Stomach smooth muscle (tissue), 2 donors: Measurements from ENCODE around the gene PIAS1.
"Not testable (repeated sequence)": the region's sequence is repeated elsewhere in the genome, so short reads cannot be mapped to it uniquely, and the experiment has no call there.

Source experiments
- H3K27ac ChIP-seq: one replicate; pipeline ENCODE4 v1.7.0; 2013; ENCODE audit warnings: mild to moderate bottlenecking, low read length, inconsistent platforms
- H3K27me3 ChIP-seq, 2 donors: one replicate each; pipeline ENCODE4 v1.7.0; 2013; ENCODE audit warnings: low read length in 2 of 2; ENCODE audit not compliant: insufficient read depth in 2 of 2, control insufficient read depth in 1 of 2
- H3K36me3 ChIP-seq, 2 donors: one replicate each; pipeline ENCODE4 v1.7.0; 2013; ENCODE audit warnings: low read length in 2 of 2; ENCODE audit not compliant: control insufficient read depth in 2 of 2, insufficient read depth in 2 of 2
- H3K4me1 ChIP-seq: one replicate; pipeline ENCODE4 v1.7.0; 2013; ENCODE audit warnings: low read length; ENCODE audit not compliant: control insufficient read depth, insufficient read depth
- H3K4me3 ChIP-seq, 2 donors: one replicate each; pipeline ENCODE4 v1.7.0; 2013; ENCODE audit warnings: low read length in 2 of 2
- H3K9ac ChIP-seq, 2 donors: one replicate each; pipeline ENCODE4 v1.7.0; 2013; ENCODE audit warnings: low read length in 2 of 2, mild to moderate bottlenecking in 1 of 2
- H3K9me3 ChIP-seq, 2 donors: one replicate each; pipeline ENCODE4 v1.7.0; 2013; ENCODE audit warnings: low read length in 2 of 2; ENCODE audit not compliant: control insufficient read depth in 2 of 2
- donor health status: healthy.
- donor health status: Pancreatic carcinoma.

PIAS1 gene

DNA sequence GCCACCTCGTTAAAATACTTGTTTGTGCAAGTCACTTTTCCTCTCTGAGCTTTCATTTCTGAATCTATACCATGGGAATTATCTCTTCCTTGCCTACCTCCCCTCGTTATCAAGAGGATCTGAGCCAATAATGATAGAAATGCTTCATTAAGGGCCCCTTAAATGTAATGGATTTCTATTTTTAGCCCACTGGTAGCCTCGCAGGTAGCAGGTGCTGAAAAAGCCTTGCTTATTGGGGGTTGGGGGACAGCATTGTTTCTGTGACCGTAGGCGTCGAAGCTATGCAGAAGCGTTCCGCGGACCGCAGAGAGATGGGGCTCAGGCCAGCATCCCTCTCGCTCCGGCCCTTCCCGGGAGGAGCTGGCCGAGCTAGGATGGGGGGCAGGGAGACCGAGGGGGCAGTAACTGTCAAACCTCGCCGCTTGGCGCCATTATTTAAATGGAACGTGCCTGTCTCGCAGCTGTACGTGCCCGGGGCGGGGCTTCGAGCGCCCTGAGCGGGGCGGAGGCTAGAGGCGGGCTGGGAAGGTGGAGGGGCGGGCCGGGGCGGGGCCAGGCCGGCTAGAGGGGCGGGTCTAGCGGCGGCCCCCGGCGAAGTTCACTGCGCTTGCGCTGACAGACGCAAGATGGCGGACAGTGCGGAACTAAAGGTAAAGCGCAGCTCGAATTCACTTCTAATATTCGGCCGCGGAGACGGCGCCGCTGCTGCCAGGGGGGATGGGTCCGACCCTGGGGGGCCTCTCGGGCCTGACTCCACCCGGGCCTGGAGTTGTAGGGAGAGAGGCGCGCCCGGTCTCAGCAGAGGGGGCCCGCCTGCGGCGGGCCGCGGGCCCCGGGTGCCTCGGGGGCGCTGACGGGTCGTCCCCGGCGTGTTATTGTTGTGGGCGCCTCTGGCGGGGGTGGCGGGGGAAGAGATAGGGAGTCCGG is at the start of gene PIAS1:
Gene PIAS1, plus strand, starts transcription at position 615 of the 927 bp plus-strand sequence. Its CDS starts 12 bp downstream, at position 627.
- peak within 1 kb of the TSS; percentile 68 for H3K27ac ChIP-seq

DNA sequence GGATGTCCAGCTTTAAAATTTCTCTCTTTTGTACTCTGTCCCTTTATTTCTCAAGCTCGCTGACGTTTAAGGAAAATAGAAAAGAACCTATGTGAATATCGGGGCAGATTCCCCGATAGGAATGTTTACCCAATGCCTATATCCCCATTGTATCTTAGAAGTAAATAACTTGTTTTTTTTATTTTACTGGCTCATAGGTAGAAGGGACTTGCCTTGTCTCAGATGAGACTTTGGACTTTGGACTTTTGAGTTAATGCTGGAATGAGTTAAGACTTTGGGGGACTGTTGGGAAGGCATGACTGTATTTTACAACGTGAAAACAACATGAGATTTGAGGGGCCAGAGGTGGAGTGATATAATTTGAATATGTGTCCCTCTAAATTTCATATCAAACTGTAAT is 46.5 kb upstream of the PIAS1 start:
- not testable (repeated sequence) for H3K27ac ChIP-seq, H3K4me1 ChIP-seq, H3K9me3 ChIP-seq, H3K4me3 ChIP-seq, H3K36me3 ChIP-seq, H3K27me3 ChIP-seq, H3K9ac ChIP-seq

More for the DNA sequence above, at the start of gene PIAS1:
- Histone ChIP-seq H3K9ac (peak within 1 kb of the TSS; percentile 71 to 84), H3K36me3 (no peaks in the 10 kb centered on the region), H3K4me3 (peak within 1 kb of the TSS; percentile 80 to 85), H3K4me1 (no peaks in the 10 kb centered on the region), H3K9me3 (no peaks in the 10 kb centered on the region), H3K27me3 (no peaks in the 10 kb centered on the region)

DNA sequence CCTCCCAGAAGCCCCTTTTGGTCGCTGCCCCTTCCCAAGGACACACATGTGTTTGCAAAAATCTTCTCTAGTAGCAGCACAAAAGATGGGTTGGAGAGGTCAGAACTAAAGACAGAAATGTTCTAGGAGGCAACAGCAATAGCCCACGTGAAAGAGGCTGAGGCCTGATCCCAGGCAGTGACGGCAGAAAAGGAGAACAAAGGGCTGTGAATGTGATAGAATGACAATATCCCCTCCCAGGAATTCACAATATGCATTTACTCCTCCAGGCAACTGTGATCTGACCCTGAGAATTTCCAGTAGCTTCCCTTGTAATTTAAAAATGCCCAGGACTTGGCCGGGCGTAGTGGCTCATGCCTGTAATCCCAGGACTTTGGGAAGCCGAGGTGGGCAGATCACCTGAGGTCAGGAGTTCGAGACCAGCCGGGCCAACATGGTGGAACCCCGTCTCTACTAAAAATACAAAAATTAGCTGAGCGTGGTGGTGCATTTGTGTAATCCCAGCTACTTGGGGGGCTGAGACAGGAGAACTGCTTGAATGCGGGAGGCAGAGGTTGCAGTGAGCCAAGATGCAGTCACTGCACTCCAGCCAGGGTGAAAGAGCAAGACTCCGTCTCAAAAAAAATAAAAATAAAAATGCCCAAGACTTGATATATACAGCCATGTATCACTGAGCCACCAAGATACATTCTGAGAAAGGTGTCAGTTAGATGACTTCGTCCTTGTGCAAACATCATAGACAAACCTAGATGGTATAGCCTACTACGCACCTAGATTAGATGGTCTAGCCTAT is 43.6 kb upstream of the PIAS1 start:
- no peak overlapping the region for H3K9ac ChIP-seq
- H3K4me3 ChIP-seq = no peak overlapping the region
- H3K27ac ChIP-seq = no peak overlapping the region

GRCh38 chr15:68012911-68013310 is 41.2 kb upstream of the PIAS1 start:
- Histone ChIP-seq H3K9me3 (no peaks in the 10 kb centered on the region), H3K27me3 (no peaks in the 10 kb centered on the region), H3K27ac (no peak overlapping the region), H3K4me1 (no peaks in the 10 kb centered on the region), H3K4me3 (no peak overlapping the region), H3K36me3 (no peaks in the 10 kb centered on the region), H3K9ac (no peak overlapping the region)

More for the DNA sequence above, 43.6 kb upstream of the PIAS1 start:
- Histone ChIP-seq H3K4me1 (no peaks in the 10 kb centered on the region), H3K36me3 (no peaks in the 10 kb centered on the region), H3K9me3 (no peaks in the 10 kb centered on the region), H3K27me3 (no peaks in the 10 kb centered on the region)

DNA sequence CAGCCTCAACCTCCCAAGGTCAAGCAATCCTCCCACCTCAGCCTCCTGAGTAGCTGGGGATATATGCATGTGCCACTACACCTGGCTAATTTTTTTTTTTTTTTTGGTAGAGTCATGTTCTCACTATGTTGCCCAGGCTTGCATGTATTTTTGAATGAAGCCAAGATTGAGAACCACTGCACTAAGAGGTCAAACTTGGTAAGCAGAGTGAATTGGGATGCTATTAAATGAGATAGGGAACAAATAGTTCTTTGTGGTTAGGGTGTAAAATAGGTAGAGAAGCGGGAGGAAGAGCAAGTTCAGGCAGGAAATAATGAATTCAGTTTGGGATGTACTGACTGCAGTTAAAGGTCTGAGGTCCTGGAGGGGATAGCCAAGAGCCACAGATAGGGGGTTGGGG is 39.9 kb upstream of the PIAS1 start:
- Histone ChIP-seq H3K9ac (no peak overlapping the region), H3K36me3 (no peaks in the 10 kb centered on the region), H3K27ac (no peak overlapping the region), H3K4me1 (no peaks in the 10 kb centered on the region), H3K4me3 (no peak overlapping the region), H3K27me3 (no peaks in the 10 kb centered on the region), H3K9me3 (no peaks in the 10 kb centered on the region)

- Histone ChIP-seq H3K9me3 (no peaks in the 10 kb centered on the region), H3K27ac (no peak overlapping the region), H3K9ac (no peak overlapping the region), H3K36me3 (no peaks in the 10 kb centered on the region), H3K4me3 (no peak overlapping the region), H3K27me3 (no peaks in the 10 kb centered on the region), H3K4me1 (no peaks in the 10 kb centered on the region)
Measured at GRCh38 chr15:68015244-68015643, 38.9 kb upstream of the PIAS1 start.

DNA sequence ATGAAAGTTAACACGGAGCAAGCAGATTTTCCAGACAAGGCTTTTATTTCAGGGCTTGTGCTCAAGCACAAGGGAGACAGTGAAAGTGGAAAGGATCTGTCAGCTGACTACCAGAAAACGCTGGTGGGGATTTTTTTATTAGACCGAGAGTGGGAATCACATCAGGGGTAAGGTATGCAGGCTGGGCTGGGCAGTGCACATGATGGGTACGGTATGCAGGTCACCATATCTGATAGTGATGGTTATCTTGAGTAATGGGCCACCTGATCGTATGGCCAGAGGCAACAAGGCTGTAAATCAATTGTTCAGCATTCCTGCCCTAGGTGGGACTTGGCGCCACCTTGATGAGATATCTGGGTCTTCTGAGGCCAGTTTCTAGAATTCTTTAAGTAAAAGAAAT is 36.9 kb upstream of the PIAS1 start:
- Histone ChIP-seq H3K9me3 (no peaks in the 10 kb centered on the region), H3K27ac (no peak overlapping the region), H3K4me1 (peaks cover under 1% of the 10 kb centered on the region), H3K4me3 (no peak overlapping the region), H3K27me3 (no peaks in the 10 kb centered on the region), H3K9ac (no peak overlapping the region), H3K36me3 (no peaks in the 10 kb centered on the region)

- no peaks in the 10 kb centered on the region for H3K9me3 ChIP-seq
- H3K36me3 ChIP-seq = no peaks in the 10 kb centered on the region
- no peak overlapping the region for H3K4me3 ChIP-seq
- no peak overlapping the region for H3K27ac ChIP-seq
- no peaks in the 10 kb centered on the region for H3K27me3 ChIP-seq
- H3K4me1 ChIP-seq = peaks cover 2% of the 10 kb centered on the region
- no peak overlapping the region for H3K9ac ChIP-seq
Measured at GRCh38 chr15:68018797-68019444, 35.2 kb upstream of the PIAS1 start.

DNA sequence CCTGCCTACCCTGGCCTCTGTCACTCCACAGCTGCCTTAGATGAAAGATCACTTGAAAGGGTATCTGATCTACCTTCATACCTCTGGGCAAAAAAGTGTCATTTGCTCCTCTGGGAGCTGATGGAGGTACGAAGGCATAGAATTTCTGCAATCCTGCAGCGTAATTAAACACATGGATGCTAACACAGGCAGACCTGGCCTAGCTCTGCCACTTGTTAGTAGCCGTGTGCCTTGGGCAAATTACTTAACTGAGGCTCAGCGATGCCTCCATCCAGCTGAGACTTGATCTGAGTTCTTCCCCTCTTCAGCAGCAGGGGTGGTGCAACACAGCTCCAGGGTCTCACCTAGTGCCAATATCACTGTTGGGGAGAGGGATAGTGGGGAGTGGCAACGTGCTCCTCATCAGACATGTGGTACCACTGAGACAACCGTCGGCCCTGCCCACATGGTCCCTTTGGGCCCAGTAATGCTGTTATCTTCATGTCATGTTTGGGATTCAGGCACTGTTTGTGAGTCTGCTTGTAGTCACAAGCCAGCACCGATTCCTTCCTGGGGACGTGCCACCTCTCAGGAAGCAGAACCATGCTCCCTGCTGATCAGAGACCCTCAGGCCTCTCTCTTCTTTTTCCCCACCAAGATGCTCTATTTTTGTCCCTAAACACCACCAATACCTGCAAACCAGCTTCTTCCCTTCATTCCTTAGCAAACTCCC is 34.1 kb upstream of the PIAS1 start:
- Histone ChIP-seq H3K9me3 (no peaks in the 10 kb centered on the region), H3K4me3 (no peak overlapping the region), H3K4me1 (peaks cover 2% of the 10 kb centered on the region), H3K36me3 (no peaks in the 10 kb centered on the region), H3K27ac (no peak overlapping the region), H3K9ac (no peak overlapping the region), H3K27me3 (no peaks in the 10 kb centered on the region)

DNA sequence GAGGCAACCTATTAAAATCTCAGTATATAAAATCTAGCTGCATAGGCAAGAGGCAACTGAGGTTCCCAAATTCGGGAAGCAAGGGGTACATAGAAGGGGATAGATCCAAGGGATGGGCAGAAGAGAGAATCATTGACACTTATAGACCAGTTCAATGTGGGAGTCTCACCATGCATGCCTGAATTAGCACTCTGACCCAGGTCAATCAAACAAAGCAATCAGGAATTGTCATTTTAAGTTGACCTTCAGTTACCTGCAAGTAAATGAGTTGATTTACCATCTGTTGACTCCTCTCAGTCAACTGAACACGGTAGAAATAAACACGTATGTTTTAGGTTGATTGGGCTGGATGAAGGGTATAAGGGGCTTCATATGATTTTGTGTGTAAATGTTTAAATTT is 33.4 kb upstream of the PIAS1 start:
- no peak overlapping the region for H3K4me3 ChIP-seq
- H3K27me3 ChIP-seq = no peaks in the 10 kb centered on the region
- no peak overlapping the region for H3K9ac ChIP-seq
- H3K27ac ChIP-seq = no peak overlapping the region
- H3K9me3 ChIP-seq = no peaks in the 10 kb centered on the region
- H3K36me3 ChIP-seq = no peaks in the 10 kb centered on the region
- H3K4me1 ChIP-seq = peaks cover 2% of the 10 kb centered on the region
